ENCODE results near the gene FAXDC2. TPM values are rescaled to one million over a fixed set of nuclear protein-coding genes. Genes with fewer than 3 reads are reported as not detected.

FAXDC2 gene, protein sequence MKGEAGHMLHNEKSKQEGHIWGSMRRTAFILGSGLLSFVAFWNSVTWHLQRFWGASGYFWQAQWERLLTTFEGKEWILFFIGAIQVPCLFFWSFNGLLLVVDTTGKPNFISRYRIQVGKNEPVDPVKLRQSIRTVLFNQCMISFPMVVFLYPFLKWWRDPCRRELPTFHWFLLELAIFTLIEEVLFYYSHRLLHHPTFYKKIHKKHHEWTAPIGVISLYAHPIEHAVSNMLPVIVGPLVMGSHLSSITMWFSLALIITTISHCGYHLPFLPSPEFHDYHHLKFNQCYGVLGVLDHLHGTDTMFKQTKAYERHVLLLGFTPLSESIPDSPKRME
- 3.6 and 28.8 TPM in 2 replicates for total RNA-seq

DNA sequence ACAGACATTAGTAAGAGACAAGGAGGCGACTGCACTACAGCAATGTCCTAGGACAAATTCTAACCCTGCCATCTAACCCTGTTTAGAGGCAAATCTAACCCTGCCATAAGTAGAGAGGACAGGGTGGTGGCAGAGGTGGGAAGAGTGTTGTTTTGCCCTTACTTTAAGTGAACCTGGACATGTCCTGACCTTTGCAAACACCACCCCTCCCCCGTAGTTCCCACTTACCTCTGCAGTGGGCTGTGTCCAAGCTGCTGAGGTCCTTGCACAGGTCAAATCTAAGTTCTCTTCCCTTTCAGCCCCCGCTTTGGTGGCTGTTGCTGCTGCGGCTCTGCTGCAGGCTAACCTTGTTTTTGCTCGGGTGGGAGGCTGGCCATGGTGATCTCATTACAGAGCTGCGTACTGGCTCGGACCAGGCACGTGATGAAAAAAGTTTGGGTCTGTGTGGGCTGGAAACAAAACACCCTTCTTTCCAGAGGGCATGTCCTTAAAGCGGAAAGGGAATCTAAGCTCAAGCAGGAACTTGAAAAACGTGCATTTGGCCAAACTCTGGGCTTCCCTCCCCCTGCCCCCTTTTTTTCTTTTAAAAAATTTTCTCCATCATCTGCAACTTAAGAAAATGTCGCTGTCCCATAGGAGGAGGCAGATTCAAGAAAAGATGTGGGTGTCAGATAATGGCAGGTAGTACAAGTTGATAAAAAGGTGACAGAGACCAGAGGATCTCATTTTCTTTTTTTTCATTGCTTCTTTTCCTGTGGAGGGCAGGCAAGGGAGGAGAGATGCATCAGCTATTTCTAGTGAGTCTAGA, at the start of gene FAXDC2:
Gene FAXDC2, minus strand, starts transcription at position 349 of the 808 bp plus-strand sequence. CDS start 12,425 bp downstream, outside the sequence.

DNA sequence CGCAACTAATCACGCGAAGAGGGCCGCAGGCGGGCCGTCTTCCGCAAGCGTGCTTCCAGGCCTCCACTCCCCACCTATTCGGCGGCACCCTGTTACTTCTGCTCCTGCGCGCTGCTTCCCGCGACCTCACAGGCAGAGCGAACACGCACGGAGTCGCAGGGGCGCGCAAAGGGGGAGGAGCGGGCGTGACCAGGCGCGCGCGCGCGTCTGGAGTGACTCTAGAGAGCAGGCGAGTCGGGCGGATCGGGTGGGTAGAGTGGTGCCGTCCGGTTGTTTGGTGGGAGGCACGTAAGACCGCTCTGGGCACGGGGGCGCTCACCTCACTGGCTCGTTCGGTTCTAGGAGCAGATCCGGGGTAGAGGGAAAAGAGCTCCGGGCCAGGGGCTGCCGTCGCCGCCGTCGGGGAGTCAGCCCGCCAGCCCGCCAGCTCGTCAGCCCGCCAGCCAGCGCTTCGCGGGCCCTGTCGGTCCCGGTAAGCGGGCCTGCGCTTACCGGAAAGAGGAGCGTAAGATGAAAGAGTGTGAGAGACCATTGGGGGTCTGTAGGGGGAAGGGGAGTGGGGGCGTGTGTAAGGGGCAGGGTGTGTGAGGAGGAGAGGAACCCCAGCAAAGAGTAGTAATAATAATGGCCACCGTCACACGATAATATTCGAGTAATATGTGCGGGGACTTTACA, 8.0 kb upstream of the FAXDC2 start, which contains the start of gene CNOT8:
Gene CNOT8, plus strand, starts transcription at position 331 of the 675 bp plus-strand sequence. CDS start 4,652 bp downstream, outside the sequence.

Other genes with a start within 250 kb of the FAXDC2 start
- 69.2 and 69.3 TPM in 2 replicates for gene LARP1, start 95.2 kb downstream of the FAXDC2 start, total RNA-seq
- 53.8 and 68.9 TPM in 2 replicates for gene CNOT8, start 8.0 kb upstream of the FAXDC2 start, total RNA-seq
- 14.3 and 14.6 TPM in 2 replicates for gene GEMIN5, start 87.6 kb upstream of the FAXDC2 start, total RNA-seq
- 39.6 and 50.0 TPM in 2 replicates for gene MRPL22, start 90.5 kb upstream of the FAXDC2 start, total RNA-seq
- 0.08 and 0.13 TPM in 2 replicates for gene KIF4B, start 163.2 kb upstream of the FAXDC2 start, total RNA-seq